GM10248 (cell line): ENCODE measurements around the gene DSP.

ENCODE experiments used
- CTCF ChIA-PET: fragments of 300-600 bp; sonication (Branson Sonifier 250); formaldehyde crosslinking; extraction: SDS; loops from one replicate; lab custom pipeline; 2021; ENCODE audit warnings: antibody characterized with exemption; lab: Yijun Ruan, JAX
- POLR2A ChIA-PET: fragments of 350-650 bp; sonication (Branson Sonifier 250); formaldehyde crosslinking; extraction: SDS; loops from one replicate; lab custom pipeline; 2020; ENCODE audit warnings: antibody characterized with exemption; lab: Yijun Ruan, JAX
- DNase-seq: peaks from one replicate; pipeline ENCODE4 v3.0.0; 2012; ENCODE audit errors: extremely low spot score
- CTCF ChIP-seq: IDR thresholded peaks from 2 replicates; pipeline ENCODE4 v1.5.1; 2012; ENCODE audit warnings: mild to moderate bottlenecking, low read depth; ENCODE audit errors: extremely low read depth, missing control alignments, control extremely low read depth

The DSP gene

GRCh38 chr6:7555671-7556070 is 14.2 kb downstream of the DSP start:
- POLR2A ChIA-PET: no interaction called here
- TF ChIP-seq CTCF: no peak
- CTCF ChIA-PET: interaction anchor here (0.8 to 1.4 kb wide), 2 partner anchors 10 to 18 kb away, joined by 3 to 4 read pairs; no protein-coding TSS in a partner anchor
- no peak for DNase-seq

GRCh38 chr6:7556394-7557106 is 15.1 kb downstream of the DSP start:
- no peak for TF ChIP-seq CTCF
- ChIA-PET CTCF (interaction anchor here (1.4 kb wide), 1 partner anchor 17 kb away, joined by 4 read pairs; no protein-coding TSS in a partner anchor), POLR2A (no interaction called here)
- DNase-seq: no peak

GRCh38 chr6:7557652-7558051 is 16.2 kb downstream of the DSP start:
- no peak for TF ChIP-seq CTCF
- no peak for DNase-seq
- ChIA-PET CTCF (no interaction called here), POLR2A (no interaction called here)

- POLR2A ChIA-PET: no interaction called here
- CTCF ChIA-PET: no interaction called here
- TF ChIP-seq CTCF: no peak
- no peak for DNase-seq
Observed at GRCh38 chr6:7558781-7559180, 17.3 kb downstream of the DSP start.

GRCh38 chr6:7559196-7559595 is 17.7 kb downstream of the DSP start:
- DNase-seq: no peak
- ChIA-PET CTCF (no interaction called here), POLR2A (no interaction called here)
- TF ChIP-seq CTCF: no peak

GRCh38 chr6:7559651-7560385 is 18.3 kb downstream of the DSP start:
- DNase-seq: no peak
- ChIA-PET CTCF (interaction anchor here (0.9 to 1.2 kb wide), 3 partner anchors 11 to 24 kb away, joined by 3 read pairs; no protein-coding TSS in a partner anchor), POLR2A (interaction anchor here (0.6 to 0.7 kb wide), 2 partner anchors 26 to 27 kb away, joined by 3 to 5 read pairs; no protein-coding TSS in a partner anchor)
- no peak for TF ChIP-seq CTCF
